GM12878 (cell line): ENCODE measurements around the gene PTPN13.

Experiments used
- BHLHE40 ChIP-seq, 2 experiments: fragments of 450-650 bp in 1 of 2; IDR thresholded peaks; 2 replicates each; pipeline ENCODE4 v1.6.1; 2011 to 2017; ENCODE audit warnings: low read depth in 2 of 2, borderline replicate concordance in 1 of 2, improper control_type of control experiment in 1 of 2, low read length in 1 of 2, mild to moderate bottlenecking in 1 of 2
- CBX5 ChIP-seq: sonication (generic); IDR thresholded peaks from 2 replicates; pipeline ENCODE4 v1.6.1; 2016; ENCODE audit warnings: low read depth, moderate library complexity, mild to moderate bottlenecking, inconsistent platforms
- CTCF ChIP-seq, 3 experiments: IDR thresholded peaks in 2 of 3; conservative IDR thresholded peaks in 1 of 3; 2 replicates each; pipeline ENCODE4 v1.5.1; 2011; ENCODE audit warnings: low read depth in 3 of 3, low read length in 3 of 3, mild to moderate bottlenecking in 3 of 3, control low read depth in 2 of 3, moderate library complexity in 2 of 3, inconsistent platforms in 1 of 3, mixed read lengths in 1 of 3; ENCODE audit not compliant: control insufficient read depth in 2 of 3, insufficient read depth in 1 of 3; ENCODE audit errors: extremely low read depth in 1 of 3
- CUX1 ChIP-seq: IDR thresholded peaks from 2 replicates; pipeline ENCODE4 v1.6.1; 2012; ENCODE audit warnings: improper control_type of control experiment, low read depth, low read length; ENCODE audit not compliant: insufficient replicate concordance
- MAX ChIP-seq: IDR thresholded peaks from 2 replicates; pipeline ENCODE4 v1.6.1; 2012; ENCODE audit warnings: low read depth, low read length, improper control_type of control experiment
- POLR2A ChIP-seq: IDR thresholded peaks from 2 replicates; pipeline ENCODE4 v1.6.1; 2011; ENCODE audit warnings: low read depth, mild to moderate bottlenecking, low read length
- SUPT20H ChIP-seq: IDR thresholded peaks from 2 replicates; pipeline ENCODE4 v1.6.1; 2011; ENCODE audit warnings: low read depth, mild to moderate bottlenecking, low read length, moderate library complexity, borderline replicate concordance; ENCODE audit not compliant: control insufficient read depth
- SUZ12 ChIP-seq: fragments of 200-600 bp; sonication (generic); IDR thresholded peaks from one replicate; pipeline ENCODE4 v1.6.1; 2018; ENCODE audit warnings: antibody characterized with exemption, mild to moderate bottlenecking; ENCODE audit not compliant: unreplicated experiment
- TAF1 ChIP-seq: IDR thresholded peaks from 2 replicates; pipeline ENCODE4 v1.6.1; 2011; ENCODE audit warnings: mild to moderate bottlenecking, low read depth, low read length, borderline replicate concordance

GRCh38 chr4:86788826-86789225 is 194.7 kb downstream of the PTPN13 start:
- TF ChIP-seq BHLHE40 (IDR thresholded peaks at IDR 0.05; ENCODE audit: borderline replicate concordance in 1 of 2, low read depth in 2 of 2, low read length in 1 of 2) = no peak
- no peak for TF ChIP-seq CTCF (IDR thresholded peaks at IDR 0.05 in 2 of 3, conservative IDR thresholded peaks at IDR 0.05 in 1 of 3; ENCODE audit: control insufficient read depth in 2 of 3, extremely low read depth in 1 of 3, insufficient read depth in 1 of 3, low read depth in 3 of 3, low read length in 3 of 3)
- TF ChIP-seq POLR2A = no peak
- no peak for TF ChIP-seq MAX
- TF ChIP-seq SUZ12 = no peak
- TF ChIP-seq SUPT20H = no peak
- TF ChIP-seq TAF1 = no peak
- TF ChIP-seq CBX5 = no peak
- TF ChIP-seq CUX1 = no peak
